PC-9 (cell line): Measurements from ENCODE around the gene RAPSN. TPM values are rescaled to one million over a fixed set of nuclear protein-coding genes. Genes with fewer than 3 reads are reported as not detected.

Experiments
- BruUV-seq: library from RNA; stranded (reverse); fragments of 400-500 nt; replicated peaks from 2 replicates; lab custom pipeline; 2021; lab: Mats Ljungman, UMichigan
- CTCF ChIA-PET: fragments of 300-600 bp; sonication (Branson Sonifier 250); formaldehyde crosslinking; loops from one replicate; lab custom pipeline; 2022; ENCODE audit warnings: antibody characterized with exemption; lab: Charles Lee
- POLR2A ChIA-PET: fragments of 300-600 bp; sonication (Branson Sonifier 250); formaldehyde crosslinking; loops from one replicate; lab custom pipeline; 2022; ENCODE audit warnings: antibody characterized with exemption; ENCODE audit not compliant: unreplicated experiment; lab: Charles Lee
- DNase-seq, 2 experiments: peaks; one replicate each; pipeline versions ENCODE4 v3.0.0 to v3.0.0-alpha.2; 2015 to 2022; ENCODE audit warnings: mixed read lengths in 1 of 2
- H2AFZ ChIP-seq: fragments of 200-600 bp; sonication (generic); 2 replicates; pipeline ENCODE4 v1.8.1; 2017; ENCODE audit warnings: antibody characterized with exemption
- H3F3A ChIP-seq: fragments of 200-600 bp; sonication (generic); 2 replicates; pipeline ENCODE4 v1.8.1; 2017; ENCODE audit warnings: antibody characterized with exemption, mild to moderate bottlenecking, low read depth; ENCODE audit not compliant: insufficient read depth
- H3K27ac ChIP-seq: fragments of 200-600 bp; sonication (generic); 2 replicates; pipeline ENCODE4 v1.6.1; 2016; ENCODE audit warnings: mixed run types
- H3K27me3 ChIP-seq: fragments of 200-600 bp; sonication (generic); 2 replicates; pipeline ENCODE4 v1.6.1; 2016; ENCODE audit warnings: low read depth, mixed run types; ENCODE audit not compliant: insufficient read depth
- H3K36me3 ChIP-seq: fragments of 200-600 bp; sonication (generic); 2 replicates; pipeline ENCODE4 v1.6.1; 2016; ENCODE audit warnings: low read depth, mixed run types
- H3K4me1 ChIP-seq: fragments of 200-600 bp; sonication (generic); replicated peaks from 2 replicates; pipeline ENCODE4 v1.6.1; 2016; ENCODE audit warnings: mixed run types; ENCODE audit not compliant: insufficient read depth
- H3K4me2 ChIP-seq: fragments of 200-600 bp; sonication (generic); 2 replicates; pipeline ENCODE4 v1.6.1; 2017; ENCODE audit warnings: mixed run types
- H3K4me3 ChIP-seq: fragments of 200-600 bp; sonication (generic); 2 replicates; pipeline ENCODE4 v1.6.1; 2016; ENCODE audit warnings: mixed run types
- H3K79me2 ChIP-seq: fragments of 200-600 bp; sonication (generic); 2 replicates; pipeline ENCODE4 v1.6.1; 2017; ENCODE audit warnings: low read depth, mixed run types
- H3K9me2 ChIP-seq: fragments of 200-600 bp; sonication (generic); 2 replicates; pipeline ENCODE4 v1.8.1; 2017; ENCODE audit warnings: mild to moderate bottlenecking; ENCODE audit not compliant: insufficient read depth
- H3K9me3 ChIP-seq: fragments of 200-600 bp; sonication (generic); 2 replicates; pipeline ENCODE4 v1.8.1; 2016; ENCODE audit warnings: low read depth; ENCODE audit not compliant: insufficient read depth
- H4K20me1 ChIP-seq: fragments of 200-600 bp; sonication (generic); 2 replicates; pipeline ENCODE4 v1.8.1; 2017; ENCODE audit not compliant: insufficient read depth
- CTCF ChIP-seq: fragments of 200-600 bp; sonication (generic); conservative IDR thresholded peaks from 2 replicates; pipeline ENCODE4 v1.6.1; 2017; ENCODE audit warnings: mixed run types, antibody characterized with exemption, mild to moderate bottlenecking, moderate library complexity
- EZH2 ChIP-seq: fragments of 200-600 bp; sonication (generic); IDR thresholded peaks from 2 replicates; pipeline ENCODE4 v1.8.0; 2017; ENCODE audit warnings: antibody characterized with exemption, low read depth
- intact Hi-C: fragments of 100-400 bp; cut with micrococcal nuclease; formaldehyde crosslinking; loops from one replicate; pipeline ENCODE4 v1.10.0; 2022; ENCODE audit not compliant: unreplicated experiment
- total RNA-seq: library from RNA; stranded (reverse); gene quantifications from 2 replicates; pipeline ENCODE4 v1.2.3, GENCODE V29; 2021

Gene RAPSN
- total RNA-seq, 1 experiment from 2014 or later, result 7.3 TPM

- Histone ChIP-seq H4K20me1 (no peaks in the 10 kb centered on the region; the same call in 1 of the 2 replicates), H3K4me3 (peak overlapping the region; percentile 90), H3K27ac (peak overlapping the region; percentile 79), H3K79me2 (no peaks in the 10 kb centered on the region), H3K4me1 (peaks cover 28% of the 10 kb centered on the region), H3K27me3 (no peaks in the 10 kb centered on the region), H3K36me3 (no peaks in the 10 kb centered on the region), H3F3A (peaks cover 41% of the 10 kb centered on the region), H3K4me2 (peak overlapping the region; percentile 94), H3K9me3 (no peaks in the 10 kb centered on the region), H3K9me2 (no peaks in the 10 kb centered on the region), H2AFZ (peak overlapping the region; percentile 93)
- POLR2A ChIA-PET, result interaction anchor here (0.6 to 0.7 kb wide), 2 partner anchors 49 to 143 kb away, joined by 3 read pairs; no protein-coding TSS in a partner anchor
- intact Hi-C loops, result loop anchor here (1.0 to 5.0 kb wide), 6 partner anchors 17 to 232 kb away; partner anchors contain the start of genes ARFGAP2, NR1H3, PSMC3 and PTPMT1
- DNase-seq, result peak; percentile 68 to 86
- TF ChIP-seq CTCF, result peak; percentile 8; the same call in 1 of the 2 replicates
- no peak for TF ChIP-seq EZH2
- CTCF ChIA-PET, result interaction anchor here (0.6 kb wide), 2 partner anchors 90 to 275 kb away, joined by 4 to 6 read pairs; no protein-coding TSS in a partner anchor
- TSS peak; percentile 47 for BruUV-seq
Measured at GRCh38 chr11:47408598-47409439, 40.1 kb downstream of the RAPSN start.

- Histone ChIP-seq H3K36me3 (no peaks in the 10 kb centered on the region), H3K4me2 (peak within 1 kb of the TSS; percentile 94), H3K4me3 (peak within 1 kb of the TSS; percentile 90), H3K27ac (peak within 1 kb of the TSS; percentile 79), H3F3A (peaks cover 34% of the 10 kb centered on the region), H2AFZ (peak within 1 kb of the TSS; percentile 93), H3K4me1 (peaks cover 28% of the 10 kb centered on the region), H3K9me2 (no peaks in the 10 kb centered on the region), H3K79me2 (no peaks in the 10 kb centered on the region), H3K9me3 (no peaks in the 10 kb centered on the region), H3K27me3 (no peaks in the 10 kb centered on the region), H4K20me1 (no peaks in the 10 kb centered on the region; the same call in 1 of the 2 replicates)
- BruUV-seq, result TSS peak; percentile 86
- intact Hi-C loops, result loop anchor here (1.0 to 5.0 kb wide), 6 partner anchors 18 to 231 kb away; partner anchors contain the start of genes ARFGAP2, NR1H3, PSMC3 and PTPMT1
- ChIA-PET POLR2A (interaction anchor here (0.6 kb wide), 1 partner anchor 49 kb away, joined by 3 read pairs; no protein-coding TSS in a partner anchor), CTCF (interaction anchor here (0.6 kb wide), 1 partner anchor 274 kb away, joined by 4 read pairs; no protein-coding TSS in a partner anchor)
- peak; percentile 86 to 99 for DNase-seq
- no peak for TF ChIP-seq EZH2
- TF ChIP-seq CTCF, result peak; percentile 81
Measured at GRCh38 chr11:47407746-47408590, 41.0 kb downstream of the RAPSN start, which contains the start of gene SLC39A13. SLC39A13 (plus strand) TSS chr11:47408590; CDS start chr11:47410095, 1,505 bp downstream.
